ENCODE results near the gene TRAPPC12.

DNA sequence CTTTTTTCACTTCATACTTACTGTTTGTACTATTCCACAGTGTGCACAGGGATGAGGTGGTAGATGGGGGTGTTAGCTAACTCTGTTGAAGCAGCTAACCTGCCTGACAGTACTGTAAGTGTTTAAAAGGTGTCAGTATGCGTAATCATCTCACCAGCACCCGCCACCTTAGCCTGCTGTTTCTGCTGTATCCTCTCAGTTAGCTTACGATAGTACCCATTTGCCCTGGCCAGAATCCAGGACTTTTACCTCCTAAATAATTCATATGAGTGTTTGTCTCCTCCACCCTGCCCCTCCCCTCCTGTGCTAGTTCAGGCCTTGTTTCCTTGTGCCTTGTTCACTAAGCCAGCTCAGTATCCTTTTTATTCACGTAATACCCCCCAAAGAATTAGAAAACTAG lies 34.2 kb downstream of the TRAPPC12 start:
- TF ChIP-seq, protein P1, sequence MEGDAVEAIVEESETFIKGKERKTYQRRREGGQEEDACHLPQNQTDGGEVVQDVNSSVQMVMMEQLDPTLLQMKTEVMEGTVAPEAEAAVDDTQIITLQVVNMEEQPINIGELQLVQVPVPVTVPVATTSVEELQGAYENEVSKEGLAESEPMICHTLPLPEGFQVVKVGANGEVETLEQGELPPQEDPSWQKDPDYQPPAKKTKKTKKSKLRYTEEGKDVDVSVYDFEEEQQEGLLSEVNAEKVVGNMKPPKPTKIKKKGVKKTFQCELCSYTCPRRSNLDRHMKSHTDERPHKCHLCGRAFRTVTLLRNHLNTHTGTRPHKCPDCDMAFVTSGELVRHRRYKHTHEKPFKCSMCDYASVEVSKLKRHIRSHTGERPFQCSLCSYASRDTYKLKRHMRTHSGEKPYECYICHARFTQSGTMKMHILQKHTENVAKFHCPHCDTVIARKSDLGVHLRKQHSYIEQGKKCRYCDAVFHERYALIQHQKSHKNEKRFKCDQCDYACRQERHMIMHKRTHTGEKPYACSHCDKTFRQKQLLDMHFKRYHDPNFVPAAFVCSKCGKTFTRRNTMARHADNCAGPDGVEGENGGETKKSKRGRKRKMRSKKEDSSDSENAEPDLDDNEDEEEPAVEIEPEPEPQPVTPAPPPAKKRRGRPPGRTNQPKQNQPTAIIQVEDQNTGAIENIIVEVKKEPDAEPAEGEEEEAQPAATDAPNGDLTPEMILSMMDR (IDR thresholded peaks at IDR 0.05) = no peak
- TF ChIP-seq POLR2AphosphoS5 (IDR thresholded peaks at IDR 0.05) = no peak
- no peak for TF ChIP-seq EP300 (IDR thresholded peaks at IDR 0.05)
